Kidney epithelial cell (primary cell): ENCODE data around the gene ZNF791. TPM values are rescaled to one million over a fixed set of nuclear protein-coding genes. Genes with fewer than 3 reads are reported as not detected.
A peak's percentile ranks its signal among the peaks of the same experiment; 100 is the strongest.

Source experiments
- DNase-seq: peaks from one replicate; pipeline ENCODE4 v3.0.0-alpha.2; 2010; ENCODE audit warnings: low read depth
- H3K27me3 ChIP-seq: 2 replicates; pipeline ENCODE4 v1.6.0; 2011; ENCODE audit warnings: low read length; ENCODE audit not compliant: control insufficient read depth, insufficient read depth
- H3K36me3 ChIP-seq: 2 replicates; pipeline ENCODE4 v1.5.1; 2011; ENCODE audit warnings: low read length; ENCODE audit not compliant: control insufficient read depth, insufficient read depth
- H3K4me3 ChIP-seq: 2 replicates; pipeline ENCODE4 v1.5.1; 2011; ENCODE audit warnings: low read depth, mild to moderate bottlenecking, control low read depth, low read length
- CTCF ChIP-seq: IDR thresholded peaks from 2 replicates; pipeline ENCODE4 v1.5.1; 2011; ENCODE audit warnings: mild to moderate bottlenecking, moderate library complexity, low read length, control low read depth, inconsistent platforms; ENCODE audit not compliant: insufficient read depth, poor library complexity, severe bottlenecking
- total RNA-seq: library from RNA; depleted of rRNA; stranded (reverse); fragments of >200 nt; gene quantifications from 2 replicates; pipeline ENCODE4 v1.2.3, GENCODE V29; 2015

ZNF791 gene
- total RNA-seq, 1 donor from 2014 or later: 11.0 TPM

DNA sequence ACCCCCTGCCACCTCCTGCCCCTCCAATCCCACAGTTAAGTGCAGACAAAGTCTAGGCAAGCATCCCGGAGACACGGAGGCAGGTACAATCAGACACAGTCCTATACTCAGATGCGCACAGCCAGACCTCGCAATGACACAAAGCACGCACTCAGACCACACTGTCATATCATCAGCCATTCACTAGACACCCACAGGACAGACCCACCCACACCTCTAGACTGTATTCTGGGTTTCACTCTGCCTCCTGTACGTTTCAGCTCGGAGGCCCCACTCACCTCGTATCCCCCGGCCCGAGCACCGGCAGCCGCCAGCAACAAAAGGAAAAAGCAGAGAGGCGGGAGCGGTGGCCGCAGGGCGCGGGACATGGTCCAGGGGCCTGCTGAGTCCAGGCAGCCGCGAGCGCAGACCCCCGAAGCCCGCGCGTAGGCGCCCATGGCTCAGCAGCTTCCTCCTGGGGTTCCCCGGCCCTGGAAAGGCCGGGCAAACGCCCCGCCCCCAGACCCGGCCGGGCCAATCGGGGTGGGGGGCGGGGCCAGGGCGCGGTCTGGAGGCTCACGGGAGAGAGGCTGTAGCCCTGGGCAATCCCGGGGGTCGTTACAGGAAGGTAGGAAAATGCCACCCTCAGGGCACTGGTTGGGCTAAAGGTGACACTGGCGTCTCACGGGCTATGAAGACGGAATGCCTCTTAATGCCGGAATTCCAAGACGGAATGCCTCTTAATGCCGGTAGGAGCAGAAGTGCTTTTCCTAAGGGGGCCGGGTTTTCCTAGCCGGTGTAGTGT is 55.7 kb downstream of the ZNF791 start, which contains the start of the genes MAN2B1 and WDR83:
MAN2B1 (minus strand) TSS at position 478 of the 784 bp plus-strand sequence; CDS start at position 437, 41 bp downstream.
WDR83 (plus strand) TSS at position 543 of the 784 bp plus-strand sequence. CDS start 2,984 bp downstream, outside the sequence.
- no peak for DNase-seq
- TF ChIP-seq CTCF: no peak
- H3K36me3 ChIP-seq: peaks cover 4% of the 10 kb centered on the region
- H3K4me3 ChIP-seq: peak within 1 kb of the TSS; percentile 82
- H3K27me3 ChIP-seq: no peaks in the 10 kb centered on the region

DNA sequence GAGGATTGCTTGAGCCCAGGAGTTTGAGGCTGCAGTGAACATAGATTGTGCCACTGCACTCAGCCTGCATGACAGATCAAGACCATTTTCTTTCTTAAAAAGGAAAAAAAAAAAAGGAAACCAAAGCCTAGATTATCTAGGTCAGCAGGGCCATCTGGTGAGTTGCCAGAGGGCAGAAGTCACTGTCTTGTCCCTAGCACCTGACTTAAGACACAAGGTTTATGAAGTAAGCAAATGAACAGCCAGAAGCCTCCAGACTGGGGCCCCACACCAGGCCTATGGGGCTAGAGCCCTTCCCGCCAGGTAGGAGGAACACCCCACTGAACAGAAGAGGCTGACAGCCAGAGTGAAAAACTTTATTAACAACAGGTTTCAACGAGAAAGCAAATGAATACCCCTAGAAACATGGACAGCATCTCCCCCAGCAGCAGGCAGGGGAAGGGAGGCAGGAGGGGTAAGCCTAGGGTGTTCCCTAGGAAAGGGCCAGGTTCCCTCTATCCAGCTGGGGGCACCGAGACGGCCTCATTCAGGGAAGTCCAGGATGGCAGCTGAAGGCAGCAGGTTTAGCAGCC is 57.1 kb downstream of the ZNF791 start:
- Histone ChIP-seq H3K4me3 (no peak overlapping the region), H3K36me3 (peaks cover 4% of the 10 kb centered on the region), H3K27me3 (no peaks in the 10 kb centered on the region)
- no peak for DNase-seq
- TF ChIP-seq CTCF: no peak

DNA sequence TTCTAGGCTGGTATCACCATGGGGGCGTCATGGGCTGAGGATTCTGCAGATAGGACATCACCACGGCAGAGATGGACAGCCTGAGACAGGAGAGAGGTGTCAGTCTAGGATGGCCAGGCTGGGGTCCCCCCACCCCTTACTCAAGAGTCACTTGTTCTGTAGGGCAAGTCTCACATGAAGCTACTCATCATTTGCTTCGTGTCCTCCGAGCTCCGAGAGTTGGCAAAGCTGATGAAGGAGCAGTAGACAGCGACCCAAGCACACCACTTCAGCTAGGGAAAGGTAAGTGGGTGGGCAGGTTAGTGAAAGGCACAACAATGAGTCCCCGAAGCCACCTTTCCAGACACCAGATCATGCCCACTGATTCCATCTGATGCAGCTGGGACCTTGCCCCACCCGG is 57.6 kb downstream of the ZNF791 start:
- no peak for TF ChIP-seq CTCF
- no peak for DNase-seq
- Histone ChIP-seq H3K27me3 (no peaks in the 10 kb centered on the region), H3K4me3 (peak overlapping the region; percentile 71), H3K36me3 (peaks cover 4% of the 10 kb centered on the region)

GRCh38 chr19:12668932-12669269 is 58.2 kb downstream of the ZNF791 start:
- peak overlapping the region; percentile 71 for H3K4me3 ChIP-seq
- peaks cover 2% of the 10 kb centered on the region for H3K36me3 ChIP-seq
- no peak for TF ChIP-seq CTCF
- H3K27me3 ChIP-seq: no peaks in the 10 kb centered on the region
- DNase-seq: no peak

DNA sequence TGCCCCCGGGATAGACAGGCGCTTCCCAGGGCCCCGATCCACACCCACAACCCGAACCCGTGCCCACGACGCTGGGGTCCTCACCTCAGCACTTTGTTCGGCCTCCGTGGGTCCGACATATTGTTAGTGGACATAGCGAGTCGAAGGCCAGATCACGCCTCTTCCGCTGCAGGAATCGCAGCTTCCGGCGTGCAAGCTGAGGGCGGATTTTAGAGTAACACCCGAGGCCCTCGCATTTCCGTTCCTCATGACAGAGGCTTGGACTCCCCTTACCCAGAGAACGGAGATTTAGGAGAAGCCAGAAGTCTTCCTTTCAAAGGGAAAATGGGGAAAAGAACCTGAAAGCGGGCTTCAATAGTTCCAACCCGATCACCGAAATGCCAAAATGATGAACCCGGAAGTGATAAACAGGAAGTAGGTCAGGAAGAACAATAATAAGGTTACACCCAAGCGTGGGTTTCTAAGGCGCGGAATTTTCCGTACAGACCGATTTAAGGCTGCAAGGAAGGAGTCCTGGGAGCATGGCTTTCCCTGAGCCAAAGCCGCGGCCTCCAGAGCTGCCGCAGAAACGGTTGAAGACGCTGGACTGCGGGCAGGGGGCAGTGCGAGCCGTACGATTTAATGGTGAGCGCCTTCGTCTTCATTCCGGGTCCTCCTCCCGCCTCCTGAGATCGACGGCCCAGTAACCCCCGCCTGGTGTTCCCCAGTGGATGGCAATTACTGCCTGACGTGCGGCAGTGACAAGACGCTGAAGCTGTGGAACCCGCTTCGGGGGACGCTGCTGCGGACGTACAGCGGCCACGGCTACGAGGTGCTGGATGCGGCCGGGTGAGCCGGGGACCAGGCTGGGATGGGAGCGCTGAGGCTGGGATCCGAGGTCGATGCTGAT is 58.8 kb downstream of the ZNF791 start:
- no peak for TF ChIP-seq CTCF
- no peaks in the 10 kb centered on the region for H3K27me3 ChIP-seq
- H3K36me3 ChIP-seq: peaks cover 2% of the 10 kb centered on the region
- no peak for DNase-seq
- H3K4me3 ChIP-seq: peak overlapping the region; percentile 71
